GM19025 (cell line): Measurements from ENCODE around the gene C1orf94.

Experiments used
- ATAC-seq: cut with Tn5 transposase; IDR thresholded peaks from one replicate; pipeline ENCODE4 v1.9.1; 2021; ENCODE audit warnings: mild to moderate bottlenecking, low read depth, moderate library complexity; ENCODE audit not compliant: unreplicated experiment

Gene C1orf94

DNA sequence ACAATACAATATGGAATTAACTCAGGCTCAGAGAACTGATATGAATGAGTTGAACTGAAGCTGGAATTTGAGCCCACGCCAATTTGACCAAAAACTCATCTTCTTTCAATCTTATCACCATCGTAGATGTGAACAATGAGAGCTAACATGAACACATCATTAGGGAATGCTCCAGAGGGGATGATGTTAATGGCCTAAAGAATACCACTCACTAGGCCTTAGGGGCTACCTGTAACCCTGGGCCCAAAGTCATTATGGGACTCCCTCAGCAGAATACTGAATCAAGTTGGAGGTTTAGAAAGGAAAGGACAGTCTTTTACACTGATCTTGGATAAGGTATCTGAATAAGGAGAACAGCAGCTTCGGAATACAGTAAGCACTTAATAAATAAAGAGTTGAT, 73.6 kb downstream of the C1orf94 start:
- no peak for ATAC-seq

DNA sequence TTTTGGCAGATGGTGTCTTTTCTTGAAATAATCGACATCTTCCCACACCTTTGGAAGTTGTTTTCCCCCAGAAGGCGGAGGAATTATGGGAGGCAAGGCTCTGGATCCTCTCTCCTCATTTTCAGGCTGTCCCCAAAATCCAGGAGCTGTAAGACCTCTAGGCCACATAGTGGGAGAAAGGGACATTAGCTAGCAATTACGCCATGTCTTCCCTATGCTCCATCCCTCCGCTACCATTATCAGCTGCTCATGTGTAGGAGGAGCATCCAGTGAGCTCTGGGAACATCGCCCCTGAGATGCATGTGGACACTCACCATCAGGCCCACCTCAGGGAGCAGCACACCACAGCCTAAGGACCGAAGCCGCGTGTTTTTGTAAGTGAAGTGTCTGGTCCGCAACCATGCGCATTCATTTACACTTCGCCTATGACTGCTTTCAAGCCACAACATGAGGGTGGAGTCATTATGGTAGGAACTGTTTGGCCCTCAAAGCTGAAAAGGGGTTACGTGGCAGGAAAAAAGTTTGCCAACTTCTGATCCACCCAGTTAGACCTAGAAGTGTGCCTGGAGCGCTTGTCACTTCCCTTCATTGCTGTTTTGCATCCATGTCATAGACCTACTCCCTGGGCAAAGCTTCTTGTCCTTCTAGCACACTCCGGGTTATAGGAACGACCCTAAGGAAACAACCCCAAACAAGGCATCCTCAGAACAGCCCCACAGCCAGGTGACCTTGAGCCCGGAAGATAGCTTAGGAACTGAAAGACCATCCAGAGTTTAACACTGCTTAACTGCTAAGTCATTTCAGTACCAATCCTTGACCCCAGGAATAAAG, 85.5 kb downstream of the C1orf94 start:
- no peak for ATAC-seq

DNA sequence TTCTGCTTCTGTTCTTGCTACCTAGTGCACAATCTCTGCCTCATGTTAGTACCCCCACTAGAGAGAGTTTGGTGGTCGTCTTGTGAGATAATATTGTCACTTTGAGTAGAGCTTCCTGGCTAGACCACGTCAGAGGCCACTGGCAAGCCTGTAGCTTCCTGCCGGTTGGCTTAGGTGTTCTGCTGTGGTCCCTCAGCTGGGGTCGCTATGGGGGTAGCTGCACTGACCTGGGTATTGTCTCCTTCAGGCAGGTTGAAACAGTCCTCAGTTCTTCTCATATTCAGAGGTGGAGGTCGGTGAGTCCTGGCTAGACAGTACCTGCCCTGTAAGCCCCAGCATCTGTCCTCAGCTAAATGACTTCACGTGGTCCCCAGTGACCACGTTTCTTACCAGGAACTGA, 86.2 kb downstream of the C1orf94 start:
- no peak for ATAC-seq

DNA sequence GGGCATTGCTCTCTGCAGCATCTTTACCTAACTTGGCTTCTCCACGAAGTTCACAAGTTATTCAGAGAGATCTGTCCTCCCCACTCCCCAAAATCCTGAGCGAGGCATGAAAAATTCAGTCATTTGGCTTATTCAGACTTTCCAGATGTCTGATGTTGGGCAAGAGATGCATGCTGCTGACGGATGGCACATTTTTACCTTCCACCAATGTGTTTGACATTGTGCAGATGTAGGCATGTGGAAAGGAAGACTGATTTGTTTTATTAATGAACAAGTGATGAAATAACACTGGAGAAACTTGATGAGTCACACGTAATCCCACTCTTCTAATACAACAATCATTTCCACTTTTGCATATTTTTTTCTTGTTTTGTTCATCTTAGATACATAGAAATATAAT, 86.7 kb downstream of the C1orf94 start:
- no peak for ATAC-seq

DNA sequence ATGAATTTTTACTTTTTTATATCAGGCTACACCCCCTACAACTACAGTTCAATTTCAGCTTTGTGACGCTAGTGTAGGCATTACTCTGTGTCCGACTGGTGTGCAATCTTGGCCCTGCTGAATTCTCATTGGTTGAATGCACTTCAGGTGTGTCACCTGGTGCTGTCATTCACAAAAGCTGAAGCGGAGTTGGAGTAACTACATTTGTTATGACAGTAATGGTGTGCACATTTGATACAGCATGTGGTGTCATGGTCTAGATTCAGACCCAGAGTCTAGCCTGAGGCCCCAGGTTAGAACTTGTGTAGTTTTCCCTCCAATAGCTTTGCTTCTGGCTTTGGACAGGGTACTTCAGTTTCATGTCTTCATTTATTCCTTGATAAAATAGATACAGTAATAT, 88.7 kb downstream of the C1orf94 start:
- ATAC-seq: no peak

DNA sequence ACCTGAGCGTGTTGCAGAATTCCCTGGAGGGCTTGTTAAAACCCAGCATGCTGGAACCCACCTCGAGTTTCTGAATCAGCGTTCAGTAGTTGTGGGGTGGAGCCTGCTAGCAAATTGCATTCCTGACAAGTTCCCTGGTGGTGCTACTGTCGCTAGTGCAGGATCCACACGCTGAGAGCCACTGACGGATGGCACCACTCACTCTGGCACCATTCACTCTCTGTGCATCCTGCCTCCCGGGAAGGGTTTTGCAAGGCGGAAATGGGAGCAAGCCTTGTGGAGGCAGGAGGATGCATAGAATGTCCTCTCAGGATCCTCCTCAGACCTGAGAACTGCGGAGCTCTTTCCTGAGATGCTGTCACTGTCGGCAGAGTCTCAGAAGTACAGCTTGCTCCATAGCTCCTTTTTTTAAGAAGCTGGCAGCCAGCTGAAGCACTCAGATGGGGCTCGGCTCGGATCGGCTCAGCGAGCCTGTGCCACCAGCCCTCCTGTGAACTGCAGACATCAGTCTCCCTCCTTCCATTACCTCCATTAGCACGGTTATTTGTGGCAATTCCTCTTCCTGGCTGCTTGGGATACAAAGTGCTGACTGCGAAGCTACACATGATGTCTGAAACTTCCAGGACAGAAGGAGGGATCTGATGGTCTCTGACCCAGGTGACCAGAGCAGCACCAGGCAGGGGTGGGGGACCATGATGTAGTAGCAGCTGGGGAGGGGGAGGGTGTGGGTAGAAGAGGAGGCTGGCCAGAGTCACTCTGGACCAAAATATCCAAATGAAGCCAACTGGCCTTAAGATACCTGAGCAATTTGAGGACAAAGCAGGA, 89.6 kb downstream of the C1orf94 start:
- ATAC-seq: no peak

DNA sequence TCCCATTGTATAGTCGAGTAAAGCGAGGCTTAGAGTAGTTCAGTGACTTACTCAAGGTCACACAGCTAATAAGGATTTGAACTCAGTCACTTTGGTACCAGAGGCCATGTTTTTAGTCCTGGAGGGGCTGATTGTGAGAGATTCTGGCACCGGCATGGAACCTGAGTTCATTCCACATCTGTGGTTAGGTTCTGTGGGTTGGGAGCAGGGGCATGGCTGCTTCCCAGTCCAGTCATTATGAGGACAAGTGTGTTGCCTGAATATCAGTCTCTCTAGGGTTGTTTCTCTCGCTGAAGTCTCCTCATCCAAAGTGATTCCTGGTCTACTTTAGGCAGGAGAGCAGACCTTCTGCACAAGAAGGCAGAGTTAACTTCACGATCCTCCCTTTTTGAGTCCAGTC, 90.6 kb downstream of the C1orf94 start:
- no peak for ATAC-seq

DNA sequence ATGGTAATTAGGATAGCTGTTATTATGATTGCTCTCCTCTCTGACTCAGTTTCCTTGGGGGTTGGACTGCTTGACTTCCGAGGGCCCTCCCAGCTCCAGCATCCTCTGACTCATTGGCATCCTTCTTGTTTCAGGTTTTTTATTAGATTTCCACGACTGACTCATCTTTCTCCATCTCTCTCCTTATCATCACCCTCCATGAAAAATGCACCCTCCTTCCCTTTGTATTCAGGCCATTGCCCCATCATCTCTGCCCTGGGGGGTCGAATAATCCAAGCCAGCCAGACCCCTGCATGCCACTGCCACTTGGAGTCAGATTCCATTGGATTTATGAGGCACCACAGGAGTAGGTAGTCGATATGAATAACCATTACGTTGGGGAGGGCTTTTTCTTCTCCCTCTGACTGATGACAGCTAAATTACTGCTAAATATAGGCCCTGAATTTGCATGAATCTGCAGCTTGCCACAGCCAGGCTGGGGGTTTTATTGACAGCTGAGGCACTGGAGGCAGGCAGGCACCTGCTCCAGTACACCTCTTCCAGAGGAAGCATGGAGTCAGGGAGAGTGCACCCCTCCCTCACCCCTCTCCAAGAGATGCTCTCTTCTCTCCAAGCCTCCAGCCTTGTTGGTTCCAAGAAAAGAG, 91.7 kb downstream of the C1orf94 start:
- ATAC-seq: no peak
